HTR-8/SVneo (cell line): Measurements from ENCODE around the gene LAMA1.
"Not testable (repeated sequence)": the region's sequence is repeated elsewhere in the genome, so short reads cannot be mapped to it uniquely, and the experiment has no call there.

Experiments
- DNase-seq: peaks from one replicate; pipeline ENCODE4 v3.0.0; 2011; ENCODE audit warnings: low spot score, mixed read lengths; ENCODE audit not compliant: insufficient read length
- FAIRE-seq: peaks from 2 replicates; lab custom pipeline; 2011; peaks lifted over from hg19 to GRCh38; lab: Jason Lieb, UNC

LAMA1 gene

GRCh38 chr18:6955304-6955703 is 162.3 kb downstream of the LAMA1 start:
- FAIRE-seq, result no peak
- DNase-seq, result no peak

- FAIRE-seq (no peak), DNase-seq (no peak)
These were observed 163.1 kb downstream of the LAMA1 start for GRCh38 chr18:6954501-6954900.

GRCh38 chr18:6951336-6952090 is 166.1 kb downstream of the LAMA1 start:
- DNase-seq (no peak), FAIRE-seq (no peak)

- FAIRE-seq (no peak), DNase-seq (no peak)
These were observed 167.0 kb downstream of the LAMA1 start for GRCh38 chr18:6950641-6951040.

- DNase-seq, result no peak
- no peak for FAIRE-seq
These were observed 167.6 kb downstream of the LAMA1 start for GRCh38 chr18:6949800-6950586.

GRCh38 chr18:6948281-6949055 is 169.1 kb downstream of the LAMA1 start:
- DNase-seq (no peak), FAIRE-seq (no peak)

- FAIRE-seq (no peak), DNase-seq (no peak)
These were observed 170.1 kb downstream of the LAMA1 start for GRCh38 chr18:6947338-6948030.

- no peak for DNase-seq
- FAIRE-seq, result no peak
These were observed 174.5 kb downstream of the LAMA1 start for GRCh38 chr18:6943143-6943542.

- no peak for FAIRE-seq
- DNase-seq, result no peak
These were observed 174.9 kb downstream of the LAMA1 start for GRCh38 chr18:6942742-6943141.

GRCh38 chr18:6941996-6942395 is 175.6 kb downstream of the LAMA1 start:
- FAIRE-seq (no peak), DNase-seq (no peak)

GRCh38 chr18:6940451-6940850 is 177.1 kb downstream of the LAMA1 start:
- DNase-seq, result no peak
- FAIRE-seq, result no peak

- DNase-seq (no peak), FAIRE-seq (no peak)
These were observed 177.6 kb downstream of the LAMA1 start for GRCh38 chr18:6939972-6940371.

- not testable (repeated sequence) for FAIRE-seq, DNase-seq
These were observed 179.2 kb downstream of the LAMA1 start for GRCh38 chr18:6938403-6938802.

GRCh38 chr18:6938003-6938402 is 179.6 kb downstream of the LAMA1 start:
- FAIRE-seq, result no peak

GRCh38 chr18:6934859-6935258 is 182.7 kb downstream of the LAMA1 start:
- FAIRE-seq, result no peak
- no peak for DNase-seq

More at GRCh38 chr18:6938003-6938402, 179.6 kb downstream of the LAMA1 start:
- DNase-seq, result no peak

- FAIRE-seq (no peak), DNase-seq (no peak)
These were observed 188.1 kb downstream of the LAMA1 start for GRCh38 chr18:6929370-6930102.

- FAIRE-seq (no peak), DNase-seq (no peak)
These were observed 189.2 kb downstream of the LAMA1 start for GRCh38 chr18:6928359-6928758.

- FAIRE-seq, result no peak
- DNase-seq, result no peak
These were observed 190.4 kb downstream of the LAMA1 start for GRCh38 chr18:6927153-6927552.

GRCh38 chr18:6923220-6923619 is 194.4 kb downstream of the LAMA1 start:
- FAIRE-seq (no peak), DNase-seq (no peak)

GRCh38 chr18:6921571-6921970 is 196.0 kb downstream of the LAMA1 start:
- no peak for DNase-seq
- FAIRE-seq, result no peak
